ENCODE results near the gene NSL1. TPM values are rescaled to one million over a fixed set of nuclear protein-coding genes. Genes with fewer than 3 reads are reported as not detected.
A peak's percentile ranks its signal among the peaks of the same experiment; 100 is the strongest.
"Not testable (repeated sequence)": the region's sequence is repeated elsewhere in the genome, so short reads cannot be mapped to it uniquely, and the experiment has no call there.

Gene NSL1
- total RNA-seq, 1 donor from 2014 or later = 50.3 TPM

DNA sequence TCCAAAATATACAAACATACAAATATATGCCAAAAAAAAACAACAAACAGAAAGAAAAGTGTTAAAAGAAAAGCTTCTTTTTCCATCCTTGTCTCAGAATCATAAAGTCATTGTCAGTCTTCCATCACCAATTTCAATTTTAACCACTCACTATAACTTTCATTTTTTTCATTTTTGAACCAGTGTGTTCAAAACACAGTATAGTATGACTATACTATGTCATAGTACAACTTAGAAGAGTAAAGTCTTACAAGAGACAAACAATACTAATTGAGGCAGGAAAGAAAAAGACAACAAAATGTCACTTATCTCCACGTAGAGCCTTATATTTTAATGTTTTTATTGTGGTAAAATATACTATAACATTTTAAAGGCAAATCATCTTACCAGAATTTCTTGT is 7.6 kb downstream of the NSL1 start:
- no peak for DNase-seq (ENCODE audit: low spot score)

DNA sequence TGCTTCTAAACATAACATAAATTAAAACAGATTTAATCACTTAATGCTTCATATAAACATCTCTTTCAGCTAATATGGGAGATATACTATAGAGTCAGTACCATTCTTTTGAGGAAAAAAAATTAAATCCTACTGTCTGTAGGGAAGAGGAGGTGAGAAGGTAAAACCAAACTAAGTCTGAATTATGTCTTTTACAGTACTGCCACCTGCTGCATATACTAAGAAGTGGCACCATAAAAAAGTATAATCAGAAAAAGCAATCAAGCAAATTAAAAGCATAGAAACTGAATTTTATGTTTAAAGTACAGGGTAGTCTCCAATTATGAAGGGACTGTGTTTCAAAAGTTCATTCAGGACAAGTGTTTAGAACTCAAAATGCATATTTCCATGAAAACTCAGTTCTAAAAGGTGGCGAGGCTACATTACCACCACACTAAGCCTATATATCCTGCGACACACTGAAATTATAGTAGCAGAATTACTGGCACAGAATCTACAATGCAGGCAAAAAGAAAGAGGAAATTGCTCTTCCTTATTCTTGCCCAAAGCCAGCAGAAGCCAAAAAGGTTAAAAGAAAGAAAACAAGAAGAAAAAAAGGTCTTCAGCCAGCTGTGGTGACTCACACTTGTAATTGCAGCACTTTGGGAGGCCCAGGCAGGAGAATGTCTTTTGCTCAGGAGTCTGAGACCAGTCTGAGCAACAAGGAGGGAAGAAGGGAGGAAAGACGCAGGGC is 9.0 kb downstream of the NSL1 start:
- DNase-seq (ENCODE audit: low spot score) = no peak

DNA sequence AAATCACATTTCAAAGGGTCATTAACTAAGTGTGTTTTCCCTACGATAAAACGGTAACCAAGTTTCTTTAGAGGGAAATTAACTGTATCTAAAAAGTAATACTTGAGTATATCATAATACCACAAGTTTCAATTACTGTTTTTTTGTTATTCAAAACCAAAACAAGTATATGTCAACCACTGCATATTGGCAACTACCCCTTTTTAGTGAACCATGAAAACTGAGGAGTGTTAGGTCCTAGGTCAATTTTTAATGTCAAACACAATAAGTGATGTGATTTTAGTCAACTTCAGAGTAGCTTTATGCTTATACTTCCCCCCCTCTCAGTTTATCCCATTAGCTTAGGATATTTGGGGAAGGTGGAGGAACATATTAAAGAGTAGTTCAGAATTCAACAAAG is 10.4 kb downstream of the NSL1 start:
- DNase-seq (ENCODE audit: low spot score) = no peak

DNA sequence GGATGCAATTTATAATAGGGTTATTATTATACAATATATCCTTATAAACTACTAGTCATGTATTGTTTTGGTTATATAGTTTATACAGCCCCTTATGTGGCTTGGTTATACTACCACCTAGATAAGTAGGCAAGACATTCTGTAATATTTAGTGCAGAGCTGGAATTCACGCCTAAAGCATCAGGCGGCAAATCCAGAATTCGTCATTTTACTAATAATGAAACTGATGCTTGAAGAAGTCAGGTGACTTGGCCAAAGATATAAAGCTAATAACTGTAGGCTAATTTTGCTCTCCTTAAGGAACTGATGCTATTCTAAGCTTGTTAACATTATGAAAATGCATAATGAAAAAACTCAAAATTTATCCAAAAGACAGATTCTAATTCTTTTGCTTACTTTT is 10.8 kb downstream of the NSL1 start:
- no peak for DNase-seq (ENCODE audit: low spot score)

DNA sequence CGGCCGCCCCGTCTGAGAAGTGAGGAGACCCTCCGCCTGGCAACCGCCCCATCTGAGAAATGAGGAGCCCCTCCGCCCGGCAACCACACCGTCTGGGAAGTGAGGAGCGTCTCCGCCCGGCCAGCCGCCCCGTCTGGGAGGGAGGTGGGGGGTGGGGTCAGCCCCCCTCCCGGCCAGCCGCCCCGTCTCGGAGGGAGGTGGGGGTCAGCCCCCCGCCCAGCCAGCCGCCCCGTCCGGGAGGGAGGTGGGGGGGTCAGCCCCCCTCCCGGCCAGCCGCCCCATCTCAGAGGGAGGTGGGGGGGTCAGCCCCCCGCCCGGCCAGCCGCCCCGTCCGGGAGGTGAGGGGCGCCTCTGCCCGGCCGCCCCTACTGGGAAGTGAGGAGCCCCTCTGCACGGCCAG is 12.5 kb downstream of the NSL1 start:
- not testable (repeated sequence) for DNase-seq (ENCODE audit: low spot score)

DNA sequence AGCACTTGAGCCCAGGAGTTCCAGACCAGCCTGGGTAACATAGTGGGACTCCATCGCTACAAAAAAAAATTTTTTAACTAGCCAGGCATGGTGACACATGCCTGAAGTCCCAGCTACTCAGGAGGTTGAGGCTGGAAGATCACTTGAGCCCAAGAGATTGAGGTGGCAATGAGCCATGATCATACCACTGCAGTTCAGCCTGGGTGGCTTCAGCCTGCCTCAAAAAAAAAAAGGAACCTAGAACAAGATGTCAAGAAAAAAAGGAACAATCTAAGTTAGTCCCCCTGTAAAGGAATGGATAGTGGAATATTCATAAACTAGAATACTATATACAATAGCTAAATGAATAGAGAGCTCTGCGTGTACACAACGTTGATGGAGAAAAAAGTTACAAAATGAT is 14.4 kb downstream of the NSL1 start:
- no peak for DNase-seq (ENCODE audit: low spot score)

DNA sequence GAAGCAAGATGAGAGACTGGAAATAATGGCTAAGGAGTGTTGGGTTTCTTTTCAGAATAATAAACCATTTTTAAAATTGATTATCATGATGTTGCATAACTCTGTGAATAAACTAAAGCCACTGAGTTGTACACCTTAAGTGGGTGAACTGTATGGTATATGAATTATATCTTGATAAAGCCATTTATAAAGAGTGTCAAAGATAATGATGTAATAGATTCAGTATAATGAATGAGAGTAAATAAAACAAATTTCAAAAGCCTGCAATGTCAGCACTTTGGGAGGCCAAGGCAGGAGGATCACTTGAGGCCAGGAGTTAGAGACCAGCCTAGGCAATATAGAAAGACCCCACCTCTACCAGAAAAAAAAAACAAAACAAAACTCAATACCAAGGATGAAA is 16.3 kb downstream of the NSL1 start:
- DNase-seq (ENCODE audit: low spot score) = no peak

DNA sequence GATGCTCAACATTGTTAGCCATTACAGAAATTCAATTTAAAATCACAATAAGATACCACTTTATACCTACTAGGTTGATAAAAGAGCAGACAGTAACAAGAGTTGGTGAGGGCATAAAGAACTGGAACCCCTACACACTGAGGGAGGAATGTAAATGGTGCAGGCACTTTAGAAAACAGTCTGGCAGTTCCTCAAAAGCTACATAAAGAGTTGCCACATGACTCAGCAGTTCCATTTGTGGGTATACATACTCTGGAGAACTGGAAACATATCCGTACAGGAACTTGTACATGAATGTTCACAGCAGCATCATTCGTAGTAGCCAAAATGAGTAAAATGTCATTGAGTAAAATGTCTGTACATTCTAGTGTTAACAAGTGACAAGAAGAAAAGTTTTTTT is 17.0 kb downstream of the NSL1 start:
- DNase-seq (ENCODE audit: low spot score) = peak; percentile 30

DNA sequence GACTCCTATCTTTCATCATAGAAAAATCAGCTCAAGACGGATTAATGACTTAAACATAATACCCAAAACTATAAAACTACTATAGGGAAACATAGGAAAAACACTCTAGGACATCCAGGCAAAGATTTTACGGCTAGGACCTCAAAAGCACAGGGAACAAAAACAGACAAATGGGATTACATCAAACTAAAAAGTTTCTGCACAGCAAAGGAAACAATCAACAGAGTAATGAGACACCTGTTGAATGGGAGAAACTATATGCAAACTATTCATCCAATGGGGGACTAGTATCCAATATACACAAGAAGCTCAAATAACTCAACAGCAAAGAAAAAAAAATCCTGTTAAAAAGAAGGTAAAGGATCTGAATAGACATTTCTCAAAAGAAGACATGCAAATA is 18.6 kb downstream of the NSL1 start:
- DNase-seq (ENCODE audit: low spot score) = no peak

DNA sequence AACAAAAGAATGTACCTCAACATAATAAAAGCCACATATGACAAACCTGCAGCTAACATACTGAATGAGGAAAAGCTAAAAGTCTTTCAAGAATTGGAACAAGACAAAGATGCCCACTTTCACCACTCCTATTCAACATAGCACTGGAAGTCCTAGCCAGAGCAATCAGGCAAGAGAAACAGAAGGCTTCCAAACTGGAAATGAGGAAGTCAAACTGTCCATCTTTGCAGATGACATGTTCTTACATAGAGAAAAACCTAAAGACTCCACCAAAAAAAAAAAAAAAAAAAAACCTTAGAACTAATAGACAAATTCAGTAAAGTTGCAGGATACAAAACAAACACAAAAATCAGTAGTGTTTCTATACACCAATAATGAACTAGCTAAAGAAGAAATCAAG is 20.2 kb downstream of the NSL1 start:
- no peak for DNase-seq (ENCODE audit: low spot score)

DNA sequence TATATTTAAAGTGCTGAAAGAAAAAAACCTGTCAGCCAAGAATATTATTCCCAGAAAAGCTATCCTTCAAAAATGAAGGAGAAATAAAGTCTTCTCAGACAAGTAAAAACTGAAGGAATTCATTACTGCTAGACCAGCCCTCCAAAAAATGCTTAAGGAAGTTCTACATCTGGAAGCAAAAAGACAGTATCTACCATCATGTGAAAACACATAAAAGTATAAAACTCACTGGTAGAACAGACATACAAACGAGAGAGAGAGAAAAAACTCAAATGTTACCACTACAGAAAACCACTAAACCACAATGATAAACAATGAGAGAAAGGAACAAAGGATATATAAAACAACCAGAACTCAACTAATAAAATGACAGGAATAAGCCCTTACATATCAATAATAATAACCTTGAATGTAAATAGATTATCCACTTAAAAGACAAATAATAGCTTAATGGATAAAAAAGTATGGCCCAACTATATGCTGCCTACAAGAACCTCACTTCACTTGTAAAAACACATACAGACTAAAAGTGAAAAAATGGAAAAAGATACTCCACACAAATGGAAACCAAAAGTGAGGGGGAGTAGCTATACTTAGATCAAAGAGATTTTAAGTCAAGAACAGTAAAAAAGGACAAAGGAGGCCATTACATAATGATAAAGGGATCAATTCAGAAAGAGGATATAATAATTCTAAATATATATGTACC is 22.0 kb downstream of the NSL1 start:
- no peak for DNase-seq (ENCODE audit: low spot score)

DNA sequence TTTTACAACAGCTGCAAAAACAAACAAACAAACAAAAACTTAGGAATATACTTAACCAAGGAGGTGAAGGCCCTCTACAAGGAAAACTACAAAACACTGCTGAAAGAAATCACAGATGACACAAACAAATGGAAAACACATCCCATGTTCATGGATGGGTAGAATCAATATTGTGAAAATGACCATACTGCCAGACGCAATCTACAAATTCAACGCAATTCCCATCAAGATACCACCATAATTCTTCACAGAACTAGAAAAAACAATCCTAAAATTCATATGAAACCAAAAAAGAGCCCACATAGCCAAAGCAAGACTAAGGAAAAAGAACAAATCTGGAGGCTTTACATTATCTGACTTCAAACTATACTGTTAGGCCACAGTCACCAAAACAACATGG is 24.8 kb downstream of the NSL1 start:
- not testable (repeated sequence) for DNase-seq (ENCODE audit: low spot score)

DNA sequence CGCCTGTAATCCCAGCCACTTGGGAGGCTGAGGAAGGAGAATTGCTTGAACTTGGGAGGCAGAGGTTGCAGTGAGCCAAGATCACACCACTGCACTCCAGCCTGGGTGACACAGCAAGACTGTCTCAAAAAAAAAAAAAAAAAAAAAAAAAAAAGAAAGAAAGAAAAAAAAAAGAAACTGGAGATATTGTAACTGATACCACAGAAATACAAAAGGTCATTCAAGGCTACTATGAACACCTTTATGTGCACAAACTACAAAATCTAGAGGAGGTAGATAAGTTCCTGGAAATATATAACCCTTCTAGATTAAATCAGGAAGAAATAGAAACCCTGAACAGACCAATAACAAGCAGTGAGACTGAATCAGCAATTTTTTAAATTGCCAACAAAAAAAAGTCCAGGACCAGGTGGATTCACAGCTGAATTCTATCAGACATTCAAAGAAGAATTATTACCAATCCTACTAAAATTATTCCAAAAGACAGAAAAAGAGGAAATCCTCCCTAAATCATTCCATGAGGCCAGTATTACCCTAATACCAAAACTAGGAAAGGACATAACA is 26.8 kb downstream of the NSL1 start:
- not testable (repeated sequence) for DNase-seq (ENCODE audit: low spot score)

DNA sequence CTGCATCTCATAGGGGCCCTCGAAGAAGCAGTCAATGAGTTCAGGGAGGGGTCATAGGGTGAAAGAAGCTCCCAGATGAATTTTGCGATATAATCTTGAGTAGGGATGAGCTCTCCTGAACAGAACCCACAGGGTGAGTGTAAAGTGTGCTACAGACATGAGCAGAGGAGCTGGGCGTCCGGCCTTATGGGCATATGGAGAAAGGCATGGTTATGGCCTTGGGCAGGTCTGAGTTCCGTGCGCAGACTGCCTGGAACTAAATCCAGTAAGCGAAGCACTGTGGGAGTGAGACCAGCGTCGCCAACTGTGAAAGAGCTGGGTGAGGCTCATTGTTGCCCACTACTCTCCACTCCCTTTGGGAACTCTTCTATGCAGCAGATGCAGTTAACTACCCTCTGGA is 28.7 kb downstream of the NSL1 start:
- DNase-seq (ENCODE audit: low spot score) = no peak

DNA sequence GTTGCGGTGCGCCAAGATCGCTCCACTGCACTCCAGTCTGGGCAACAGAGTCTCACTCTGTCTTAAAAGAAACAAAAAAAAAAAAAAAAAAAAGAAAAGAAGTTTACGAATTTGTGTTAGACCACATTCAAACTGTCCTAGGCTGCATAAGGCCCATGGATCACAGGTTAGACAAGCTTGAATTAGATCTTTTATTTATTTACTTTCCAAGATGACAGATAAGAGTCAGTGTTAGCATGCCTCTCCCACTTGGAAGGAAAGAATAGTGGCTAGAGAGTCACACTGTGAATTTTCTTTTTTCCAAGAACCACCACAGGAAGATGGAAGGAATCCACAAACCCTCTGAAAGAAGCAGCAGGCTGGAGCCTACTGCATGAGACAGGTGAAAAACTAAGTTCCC is 29.3 kb downstream of the NSL1 start:
- DNase-seq (ENCODE audit: low spot score) = no peak

DNA sequence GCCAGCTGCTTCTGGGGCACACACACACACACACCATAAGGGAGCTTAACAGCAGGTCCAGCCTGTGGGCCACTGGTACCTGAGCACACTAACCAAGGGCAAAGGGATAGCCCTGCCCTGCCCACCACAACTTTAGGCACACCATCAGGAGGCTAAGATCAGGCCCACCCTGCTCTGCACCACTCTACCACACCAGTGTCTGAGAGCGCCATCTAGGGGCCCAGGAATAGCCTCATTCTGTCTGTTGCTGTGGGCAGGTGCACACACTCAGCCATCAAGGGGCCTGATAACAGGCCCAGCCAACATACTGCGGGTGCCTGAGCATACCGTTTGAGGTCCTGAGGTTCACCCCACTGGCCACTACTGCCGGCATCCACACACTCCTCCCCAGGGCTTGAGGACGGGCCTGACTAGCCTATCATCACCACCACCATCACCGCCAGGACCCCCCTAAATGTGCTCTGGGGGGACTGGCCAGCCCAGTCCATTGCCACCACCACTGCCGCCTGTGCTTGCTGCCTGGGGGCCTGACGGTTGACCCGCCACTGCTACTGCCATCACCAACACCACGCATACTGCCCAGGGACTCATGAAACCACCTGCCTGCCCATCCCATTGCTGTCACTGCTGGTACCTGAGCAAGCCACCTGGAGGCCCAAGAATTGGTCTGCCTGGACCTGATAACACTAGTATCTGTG is 31.3 kb downstream of the NSL1 start:
- no peak for DNase-seq (ENCODE audit: low spot score)

DNA sequence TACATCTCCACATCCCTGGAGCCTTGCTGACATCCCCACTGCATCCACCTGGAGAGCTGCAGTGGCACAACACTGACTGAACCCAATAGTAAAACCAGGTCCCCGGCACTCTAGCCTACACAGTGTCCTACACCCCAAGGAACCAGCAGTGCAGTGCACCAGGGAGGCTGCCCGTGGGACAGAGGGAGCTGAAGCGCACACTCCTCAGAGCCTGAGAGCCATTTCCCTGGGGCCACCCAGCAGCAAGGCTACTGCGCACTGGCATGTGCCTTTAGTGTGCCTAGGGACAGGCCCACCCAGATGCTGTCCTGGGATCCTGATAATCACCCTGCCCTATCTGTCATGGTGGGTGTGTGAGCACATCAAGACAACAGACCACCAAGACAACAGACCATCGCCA is 31.9 kb downstream of the NSL1 start:
- no peak for DNase-seq (ENCODE audit: low spot score)

DNA sequence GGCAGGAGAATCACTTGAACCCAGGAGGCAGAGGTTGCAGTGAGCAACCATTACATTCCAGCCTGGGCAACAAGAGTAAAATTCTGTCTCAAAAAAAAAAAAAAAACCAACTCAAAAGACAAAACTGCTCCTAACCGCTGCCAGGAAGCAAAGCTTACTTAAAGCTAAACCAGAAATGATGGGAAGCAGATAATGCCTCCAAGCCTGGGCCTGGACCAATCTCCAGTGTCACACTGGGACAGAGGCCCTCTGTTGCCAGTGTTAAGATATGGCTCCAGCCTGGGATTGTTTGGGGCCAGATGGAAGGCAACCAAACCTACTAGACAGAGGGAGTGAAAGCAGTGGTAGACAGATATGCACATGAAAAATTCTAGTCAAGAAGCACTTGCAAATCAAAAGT is 36.9 kb downstream of the NSL1 start:
- DNase-seq (ENCODE audit: low spot score) = peak; percentile 6

DNA sequence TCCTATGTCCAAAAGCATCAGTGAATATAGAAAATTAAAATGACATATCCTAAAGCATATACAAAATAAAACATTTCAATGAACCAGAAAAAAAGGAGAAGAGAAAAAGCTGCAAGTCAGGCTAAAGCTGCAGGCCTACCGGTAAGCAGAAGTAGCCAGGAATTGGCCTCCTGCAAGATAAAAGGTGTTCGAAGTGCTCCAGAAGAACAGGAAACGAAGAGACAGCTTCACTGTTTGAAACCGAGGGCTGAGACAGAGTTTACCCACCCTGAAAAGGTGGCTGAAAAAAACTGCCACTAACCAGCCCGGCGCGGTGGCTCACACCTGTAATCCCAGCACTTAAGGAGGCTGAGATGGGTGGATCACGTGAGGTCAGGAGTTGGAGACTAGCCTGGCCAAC is 37.4 kb downstream of the NSL1 start:
- DNase-seq (ENCODE audit: low spot score) = no peak

DNA sequence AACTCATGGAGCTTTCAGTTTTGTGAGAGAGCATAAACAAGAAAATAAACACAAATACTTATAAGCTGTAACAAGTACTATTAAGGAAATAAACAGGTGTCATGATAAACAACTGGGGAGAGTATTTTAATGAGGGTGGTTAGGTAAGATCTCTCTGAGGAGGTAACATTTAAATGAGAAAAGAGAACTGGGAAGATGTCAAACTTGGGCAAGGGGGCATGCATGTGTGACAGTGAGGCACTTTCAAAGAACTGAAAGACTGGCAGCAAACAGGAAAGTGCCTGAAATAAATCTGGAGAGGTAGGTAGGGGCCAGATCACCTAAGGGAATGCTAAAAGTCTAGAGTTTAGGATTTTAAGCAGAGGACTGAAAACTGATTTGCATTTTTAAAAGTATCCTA is 37.8 kb downstream of the NSL1 start:
- DNase-seq (ENCODE audit: low spot score) = no peak

DNA sequence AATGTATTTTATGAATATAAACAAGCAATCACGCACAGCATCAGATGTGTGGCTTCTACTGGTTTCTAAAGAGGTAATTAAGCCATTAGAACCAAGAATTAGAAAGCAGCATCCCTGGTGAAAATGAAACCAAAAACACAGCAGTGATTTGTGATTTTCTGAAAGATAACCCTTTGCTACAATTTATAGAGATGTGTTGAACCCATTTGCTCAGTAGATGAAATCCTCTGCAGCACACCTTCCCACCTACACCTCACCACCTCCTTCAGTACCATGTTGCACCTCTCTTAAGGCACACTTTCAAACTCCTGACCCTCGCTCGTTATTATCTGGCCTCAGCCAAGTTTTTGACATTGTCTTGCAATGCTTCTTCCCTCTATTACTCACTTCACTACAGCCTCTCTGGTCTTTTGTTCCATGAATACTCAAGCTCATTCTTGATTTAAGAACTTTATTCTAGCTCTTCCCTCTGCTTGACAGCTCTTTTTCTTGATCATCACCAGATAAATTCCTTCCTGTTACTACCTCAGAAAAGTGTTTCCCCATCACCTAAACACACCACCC is 38.6 kb downstream of the NSL1 start:
- no peak for DNase-seq (ENCODE audit: low spot score)

DNA sequence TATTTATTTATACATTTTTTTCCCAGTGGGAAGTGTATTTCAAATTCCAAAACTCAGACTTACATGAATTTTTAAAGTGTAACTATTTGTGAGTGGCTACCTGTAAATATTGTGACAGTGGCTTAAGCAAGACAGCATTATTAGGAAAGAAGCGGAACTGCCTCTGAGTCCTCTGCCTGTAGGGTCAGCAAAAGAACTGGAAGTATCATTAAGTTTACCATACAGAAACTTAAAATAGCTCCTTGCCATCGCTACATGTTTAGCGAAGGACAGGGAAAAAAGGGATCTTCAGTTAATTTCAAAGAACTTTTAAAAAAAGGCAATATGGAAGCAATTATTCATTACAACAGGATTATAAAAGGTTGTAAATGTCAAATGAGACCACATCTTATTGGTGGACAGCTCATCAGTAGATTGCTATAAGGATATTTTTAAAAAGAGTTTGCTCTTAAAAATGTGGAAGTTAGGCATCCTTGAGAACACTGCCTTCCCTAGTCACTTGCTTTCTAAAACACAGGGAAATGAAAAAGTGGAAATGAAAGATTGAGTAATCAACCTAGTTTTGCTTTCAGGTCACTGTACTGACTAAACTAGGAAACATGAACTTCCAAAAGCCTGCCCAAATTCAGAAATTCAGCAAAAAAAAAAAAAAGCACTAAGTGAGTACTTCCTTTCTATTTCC is 39.2 kb downstream of the NSL1 start:
- peak; percentile 42 for DNase-seq (ENCODE audit: low spot score)
